Coronary artery (tissue), 2 donors: Measurements from ENCODE around the gene TNFAIP3.

Experiments
- DNase-seq: peaks from one replicate; pipeline ENCODE4 v3.0.0-alpha.2; 2017; ENCODE audit warnings: low spot score
- H3K27ac ChIP-seq, 2 donors: fragments of 200-600 bp; sonication (generic); one replicate each; pipeline ENCODE4 v1.5.1; 2016 to 2019
- H3K4me3 ChIP-seq: fragments of 200-600 bp; sonication (generic); 2 replicates; pipeline ENCODE4 v1.5.1; 2016; ENCODE audit warnings: mild to moderate bottlenecking, moderate library complexity
- TF ChIP-seq, protein P1 (sequence below): fragments of 200-600 bp; sonication (generic); IDR thresholded peaks from one replicate; pipeline ENCODE4 v1.5.1; 2019; ENCODE audit warnings: antibody characterized with exemption

The TNFAIP3 gene

DNA sequence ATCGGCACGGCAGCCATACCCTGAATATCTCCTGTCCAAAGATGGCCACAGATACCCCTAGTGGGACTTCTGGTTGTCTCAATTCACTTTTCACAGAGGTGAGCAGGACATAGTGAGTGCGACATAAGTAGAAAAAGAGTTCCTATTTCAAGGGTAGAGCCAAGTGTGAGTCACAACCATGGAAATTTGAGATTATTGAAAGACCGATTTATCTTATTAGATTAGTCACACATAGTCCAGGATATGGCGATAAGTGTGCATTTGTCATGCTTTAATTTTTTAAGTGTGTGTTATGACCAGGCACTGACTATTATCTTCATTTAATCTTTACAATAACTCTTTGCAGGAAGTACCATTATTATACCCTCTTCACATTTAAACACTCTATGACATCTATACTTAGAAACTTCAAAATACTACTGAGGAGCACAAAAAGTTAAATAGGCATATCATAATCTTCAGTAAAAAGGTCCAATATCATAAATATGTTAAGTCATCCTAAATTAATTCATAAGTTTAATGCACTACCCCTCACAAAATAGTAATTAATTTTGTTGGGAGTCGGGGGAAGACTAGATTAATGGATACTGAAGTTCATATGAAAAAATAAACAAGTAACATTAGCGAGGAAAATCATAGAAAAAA, 13.4 kb upstream of the TNFAIP3 start:
- TF ChIP-seq, protein P1, sequence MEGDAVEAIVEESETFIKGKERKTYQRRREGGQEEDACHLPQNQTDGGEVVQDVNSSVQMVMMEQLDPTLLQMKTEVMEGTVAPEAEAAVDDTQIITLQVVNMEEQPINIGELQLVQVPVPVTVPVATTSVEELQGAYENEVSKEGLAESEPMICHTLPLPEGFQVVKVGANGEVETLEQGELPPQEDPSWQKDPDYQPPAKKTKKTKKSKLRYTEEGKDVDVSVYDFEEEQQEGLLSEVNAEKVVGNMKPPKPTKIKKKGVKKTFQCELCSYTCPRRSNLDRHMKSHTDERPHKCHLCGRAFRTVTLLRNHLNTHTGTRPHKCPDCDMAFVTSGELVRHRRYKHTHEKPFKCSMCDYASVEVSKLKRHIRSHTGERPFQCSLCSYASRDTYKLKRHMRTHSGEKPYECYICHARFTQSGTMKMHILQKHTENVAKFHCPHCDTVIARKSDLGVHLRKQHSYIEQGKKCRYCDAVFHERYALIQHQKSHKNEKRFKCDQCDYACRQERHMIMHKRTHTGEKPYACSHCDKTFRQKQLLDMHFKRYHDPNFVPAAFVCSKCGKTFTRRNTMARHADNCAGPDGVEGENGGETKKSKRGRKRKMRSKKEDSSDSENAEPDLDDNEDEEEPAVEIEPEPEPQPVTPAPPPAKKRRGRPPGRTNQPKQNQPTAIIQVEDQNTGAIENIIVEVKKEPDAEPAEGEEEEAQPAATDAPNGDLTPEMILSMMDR: no peak
- no peak for DNase-seq
- no peak overlapping the region for H3K27ac ChIP-seq

DNA sequence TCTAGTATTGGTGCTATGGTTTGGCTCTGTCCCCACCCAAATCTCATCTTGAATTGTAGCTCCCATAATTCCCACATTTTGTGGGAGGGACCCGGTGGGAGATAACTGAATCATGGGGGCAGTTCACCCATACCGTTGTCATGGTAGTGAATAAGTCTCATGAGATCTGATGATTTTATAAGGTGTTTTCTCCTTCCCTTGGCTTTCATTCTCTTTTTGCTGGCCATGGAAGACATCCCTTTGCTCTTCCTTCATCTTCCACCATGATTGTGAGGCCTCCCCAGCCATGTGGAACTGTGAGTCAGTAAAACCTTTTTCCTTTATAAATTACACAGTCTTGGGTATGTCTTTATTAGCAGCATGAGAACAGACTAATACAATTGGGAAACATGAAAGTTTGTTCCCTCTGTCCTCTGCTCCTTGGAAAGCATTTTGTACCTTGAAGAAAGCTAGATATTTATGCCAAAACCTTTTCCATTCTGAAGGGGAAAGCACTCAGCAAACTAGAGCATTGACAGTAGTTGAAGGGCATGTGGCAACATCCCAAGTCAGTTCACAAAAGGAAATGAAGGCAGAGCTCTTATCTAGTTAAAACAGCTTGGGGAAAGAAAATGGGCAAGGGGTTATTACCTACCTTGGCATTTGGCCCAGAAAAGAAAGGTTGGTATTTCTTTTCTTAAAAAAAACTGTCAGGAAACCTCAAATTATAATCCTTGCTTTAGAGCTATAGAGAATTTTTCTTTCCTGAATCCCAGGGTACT, 10.7 kb upstream of the TNFAIP3 start:
- Histone ChIP-seq H3K27ac (no peak overlapping the region), H3K4me3 (no peak overlapping the region)
- no peak for DNase-seq
- TF ChIP-seq, protein P1: no peak

More for the DNA sequence above, 13.4 kb upstream of the TNFAIP3 start:
- H3K4me3 ChIP-seq: no peak overlapping the region

DNA sequence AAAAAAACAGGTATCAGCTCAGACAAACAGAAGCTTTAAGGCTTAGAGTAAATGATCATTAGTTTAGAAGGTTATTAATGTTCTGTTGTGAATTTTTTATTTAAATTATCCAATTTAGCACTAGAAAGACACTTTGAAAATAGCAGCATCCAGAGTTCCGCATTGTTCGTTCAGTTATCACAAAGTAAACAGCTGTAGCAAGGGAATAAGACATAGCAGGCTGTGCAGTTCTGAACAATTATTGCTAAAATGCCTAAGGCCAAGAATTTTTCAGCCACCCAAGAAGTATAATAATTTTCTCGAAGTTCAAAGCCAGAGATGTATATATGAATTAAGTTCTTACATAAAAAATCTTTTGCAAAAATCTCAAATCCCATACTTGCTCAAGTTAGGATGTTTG, 8.0 kb upstream of the TNFAIP3 start:
- DNase-seq: no peak

DNA sequence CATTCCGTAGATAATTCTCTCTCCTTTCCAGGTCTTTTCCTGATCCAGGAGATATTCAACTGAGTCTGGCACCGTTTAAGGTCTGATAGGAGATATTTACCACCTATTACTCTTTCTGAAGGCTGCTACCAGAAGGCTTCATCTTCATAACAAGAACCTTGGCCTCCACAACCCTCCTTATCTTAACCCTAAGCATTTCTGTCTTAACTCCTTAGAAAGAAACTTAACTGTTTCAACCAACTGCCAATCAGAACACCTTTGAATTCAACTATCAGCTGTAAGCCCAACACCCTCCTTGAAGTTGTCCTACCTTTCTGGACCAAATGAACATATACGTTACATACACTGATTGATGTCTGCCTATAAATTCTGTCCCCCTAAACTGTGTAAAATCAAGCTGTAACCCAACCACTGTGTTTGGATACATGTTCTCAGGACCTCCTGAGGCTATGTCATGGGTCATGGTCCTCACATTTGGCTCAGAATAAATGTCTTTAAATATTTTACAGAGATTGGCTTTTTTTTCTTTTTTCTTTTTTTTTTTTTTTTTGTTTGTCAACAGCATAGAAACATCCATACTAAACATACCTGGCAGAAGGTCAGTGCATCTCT, 6.6 kb upstream of the TNFAIP3 start:
- Histone ChIP-seq H3K4me3 (no peak overlapping the region), H3K27ac (no peak overlapping the region)
- TF ChIP-seq, protein P1: no peak
- no peak for DNase-seq

More for the DNA sequence above, 8.0 kb upstream of the TNFAIP3 start:
- Histone ChIP-seq H3K27ac (no peak overlapping the region), H3K4me3 (no peak overlapping the region)
- TF ChIP-seq, protein P1: no peak

DNA sequence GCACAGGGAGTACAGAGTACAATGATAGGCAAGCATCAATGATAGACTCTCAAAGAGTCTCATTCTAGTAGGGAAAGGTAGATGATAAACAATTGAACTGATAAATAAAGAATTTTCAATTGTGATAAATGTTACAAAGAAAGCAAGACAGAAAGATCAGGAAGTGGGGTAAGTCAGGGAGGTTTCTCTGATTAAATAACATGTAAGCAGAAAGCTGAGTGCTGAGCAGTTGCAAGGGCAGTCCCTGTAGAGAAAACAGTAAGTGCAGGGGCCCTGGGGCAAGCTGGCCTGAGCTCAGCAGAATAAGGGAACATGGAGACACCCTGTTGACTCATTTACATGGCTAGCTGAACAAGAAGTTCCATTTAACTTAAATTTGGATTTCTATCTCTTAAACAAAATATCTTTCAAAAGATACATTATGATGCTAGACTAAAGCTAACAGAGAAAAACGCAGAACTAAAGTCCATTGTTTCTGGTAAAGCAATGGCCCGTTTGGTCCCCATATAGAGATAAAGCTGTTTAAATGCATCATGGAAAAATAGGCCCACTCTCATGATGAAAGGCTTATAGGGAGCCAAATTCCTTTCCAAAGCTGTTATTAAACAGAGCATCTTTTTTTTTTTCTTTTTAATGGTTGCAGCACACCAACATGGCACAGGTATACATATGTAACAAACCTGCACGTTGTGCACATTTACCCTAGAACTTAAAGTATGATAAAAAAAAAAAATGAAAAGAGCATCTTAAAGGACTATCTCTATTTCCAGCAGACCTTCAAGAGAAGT, 5.3 kb upstream of the TNFAIP3 start:
- TF ChIP-seq, protein P1: no peak
- DNase-seq: no peak
- Histone ChIP-seq H3K27ac (no peak overlapping the region), H3K4me3 (no peak overlapping the region)

DNA sequence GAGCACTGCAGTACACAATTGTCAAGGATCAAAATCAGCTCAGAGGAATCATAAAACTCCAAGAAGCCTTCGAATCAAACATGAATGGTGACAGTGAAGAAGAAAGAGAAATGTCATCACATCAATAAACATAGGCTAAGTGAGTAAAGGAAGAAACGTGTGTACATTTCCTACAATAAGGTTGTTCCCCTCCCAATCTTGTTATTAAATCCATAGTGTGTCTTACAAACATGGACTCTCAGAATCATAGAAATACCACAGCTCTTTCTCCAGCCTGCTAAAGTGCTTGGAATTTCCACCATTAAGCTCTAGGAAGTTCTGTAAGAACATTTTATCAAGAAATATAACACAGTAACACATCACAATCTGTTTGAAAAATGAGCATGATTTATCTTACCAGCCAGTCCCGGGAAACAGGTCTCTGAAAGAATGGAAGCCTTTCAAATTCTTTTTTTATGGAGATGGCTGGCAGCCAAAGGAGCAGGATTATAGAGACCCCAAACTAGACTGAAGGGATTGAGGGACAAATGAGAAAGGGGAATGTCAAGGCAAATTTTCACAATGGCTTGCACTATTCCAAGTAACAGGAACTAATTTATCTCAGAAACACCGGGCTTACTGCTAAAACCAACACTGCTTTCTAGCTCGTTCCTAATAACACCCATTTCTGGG, 4.5 kb upstream of the TNFAIP3 start:
- H3K27ac ChIP-seq: no peak overlapping the region
- H3K4me3 ChIP-seq: no peak overlapping the region
- DNase-seq: no peak
- TF ChIP-seq, protein P1: no peak
